Esophagus (tissue), 2 donors: ENCODE results near the gene KRT16. TPM values are rescaled to one million over a fixed set of nuclear protein-coding genes. Genes with fewer than 3 reads are reported as not detected.
"Not testable (repeated sequence)": the region's sequence is repeated elsewhere in the genome, so short reads cannot be mapped to it uniquely, and the experiment has no call there.

Experiments
- H3K27ac ChIP-seq, 2 donors: one replicate each; pipeline ENCODE4 v1.5.1; 2013; ENCODE audit warnings: low read depth in 2 of 2, mild to moderate bottlenecking in 2 of 2, inconsistent platforms in 1 of 2, low read length in 1 of 2, moderate library complexity in 1 of 2
- H3K27me3 ChIP-seq, 2 donors: one replicate each; pipeline ENCODE4 v1.6.1; 2013; ENCODE audit warnings: low read length in 2 of 2, control low read depth in 1 of 2, mild to moderate bottlenecking in 1 of 2; ENCODE audit not compliant: insufficient read depth in 2 of 2, control insufficient read depth in 1 of 2
- H3K36me3 ChIP-seq, 2 donors: one replicate each; pipeline ENCODE4 v1.6.1; 2013; ENCODE audit warnings: low read length in 1 of 2; ENCODE audit not compliant: control insufficient read depth in 2 of 2, insufficient read depth in 2 of 2
- H3K4me1 ChIP-seq, 2 donors: one replicate each; pipeline ENCODE4 v1.6.1; 2013; ENCODE audit warnings: low read length in 1 of 2; ENCODE audit not compliant: control insufficient read depth in 2 of 2, insufficient read depth in 2 of 2
- H3K4me3 ChIP-seq, 2 donors: one replicate each; pipeline ENCODE4 v1.5.1; 2013; ENCODE audit warnings: low read length in 2 of 2, mild to moderate bottlenecking in 2 of 2, low read depth in 1 of 2, moderate library complexity in 1 of 2
- H3K9me3 ChIP-seq, 2 donors: one replicate each; pipeline ENCODE4 v1.6.1; 2013; ENCODE audit warnings: mild to moderate bottlenecking in 2 of 2, low read depth in 1 of 2, low read length in 1 of 2, moderate library complexity in 1 of 2; ENCODE audit not compliant: control insufficient read depth in 2 of 2, insufficient read depth in 1 of 2
- WGBS, 2 donors: extraction: QIAGEN DNeasy Blood & Tissue Kit; methylation state at CpG; one replicate each; pipeline ENCODE4 v1.1.7; 2013; 5-methylcytosine and 5-hydroxymethylcytosine counted together
- polyA plus RNA-seq, 2 donors: library from polyadenylated mRNA; stranded (reverse); fragments of 200-250 nt; gene quantifications; one replicate each; pipeline ENCODE4 v1.2.3, GENCODE V29; 2013
- donor health status: healthy with polysubstance abuse.
- donor health status: Bipolar disorder and iron deficiency.

KRT16 gene
- polyA plus RNA-seq, 2 donors: 413 to 534 TPM

DNA sequence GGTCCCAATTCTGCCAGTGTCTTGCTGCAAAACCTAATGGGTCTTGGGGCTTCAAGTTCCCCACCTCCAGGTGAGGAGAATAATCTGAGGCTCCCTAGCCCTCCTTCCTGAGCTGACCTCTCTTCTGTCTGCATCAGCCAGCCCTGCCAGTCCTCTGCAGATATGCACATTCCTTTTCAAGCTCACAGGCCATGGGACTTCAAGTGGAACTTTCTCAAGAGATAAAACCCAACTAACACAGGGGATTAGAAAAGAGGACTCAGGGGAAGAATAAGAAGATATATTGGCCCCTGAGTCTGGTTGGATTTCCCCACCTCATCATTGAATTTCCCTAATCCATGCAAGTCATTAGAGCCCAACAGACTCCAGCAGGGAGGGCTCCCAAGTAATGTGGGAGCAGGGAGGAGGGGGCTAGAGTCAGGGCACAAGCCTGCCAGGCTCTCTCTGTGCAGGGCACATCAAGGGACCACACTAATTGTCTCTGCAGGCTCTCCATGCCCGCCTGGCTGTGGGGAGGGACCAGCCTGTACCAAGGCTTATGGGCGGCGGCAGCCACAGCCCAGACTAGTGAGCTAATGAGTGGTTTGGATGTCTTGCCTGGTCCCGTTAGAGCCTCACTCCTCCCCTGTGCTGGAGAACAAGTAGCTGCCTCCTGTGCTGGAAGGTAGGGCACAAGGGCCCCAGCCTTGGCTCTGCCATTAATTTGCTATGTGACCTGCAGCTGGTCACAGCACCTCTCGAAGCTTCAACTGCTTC lies 27.1 kb downstream of the KRT16 start:
- 39 to 49% methylated on average over 5 of the region's 5 CpGs for WGBS, 2 donors
- H3K4me1 ChIP-seq: peaks cover 0 to 7% of the 10 kb centered on the region in 2 donors

DNA sequence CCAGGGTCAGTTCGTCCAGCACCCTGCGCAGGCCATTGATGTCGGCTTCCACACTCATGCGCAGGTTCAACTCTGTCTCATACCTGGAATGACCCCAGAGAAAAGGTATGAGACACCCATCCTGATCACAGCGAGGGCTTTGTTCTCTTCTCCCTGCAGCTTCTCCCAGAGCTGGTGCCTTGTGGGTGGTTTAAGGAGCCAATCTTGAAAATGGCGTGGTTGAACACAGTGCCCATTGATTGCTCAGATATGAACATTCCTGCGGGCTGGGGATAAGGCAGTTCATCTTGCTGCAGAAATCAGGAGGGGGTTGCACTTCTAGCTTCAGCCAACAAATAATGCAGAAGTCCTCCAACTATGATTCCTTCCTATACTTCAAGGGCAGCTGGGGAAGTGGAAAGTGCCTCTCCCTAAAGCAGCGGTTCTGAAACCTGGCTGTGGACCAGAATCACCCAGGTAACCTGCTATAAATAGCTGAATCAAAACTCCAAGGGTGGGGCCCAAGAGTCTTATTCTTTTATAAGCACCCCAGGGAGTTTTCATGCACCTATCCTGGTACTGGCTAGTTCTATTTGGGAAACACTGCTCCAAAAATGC lies 28.1 kb downstream of the KRT16 start:
- H3K4me3 ChIP-seq: peak overlapping the region; percentile 24 to 47
- H3K4me1 ChIP-seq: peaks cover 0 to 13% of the 10 kb centered on the region in 2 donors
- H3K27me3 ChIP-seq: not testable (repeated sequence)

More for the DNA sequence above, 27.1 kb downstream of the KRT16 start:
- peak overlapping the region; percentile 31 to 47 for H3K4me3 ChIP-seq
- no peaks in the 10 kb centered on the region for H3K36me3 ChIP-seq
- H3K9me3 ChIP-seq: no peaks in the 10 kb centered on the region
- H3K27me3 ChIP-seq: no peaks in the 10 kb centered on the region
- peak overlapping the region in 1 of 2 donors; percentile 71 for H3K27ac ChIP-seq

GRCh38 chr17:41583137-41584127 lies 29.1 kb downstream of the KRT16 start:
- Histone ChIP-seq H3K27me3 (no peaks in the 10 kb centered on the region), H3K4me3 (peak overlapping the region; percentile 9 to 29), H3K4me1 (peaks cover 0 to 14% of the 10 kb centered on the region in 2 donors), H3K27ac (peak overlapping the region; percentile 37 to 49), H3K36me3 (no peaks in the 10 kb centered on the region), H3K9me3 (no peaks in the 10 kb centered on the region)
- WGBS, 2 donors: 45 to 46% methylated on average over 33 of the region's 33 CpGs

More for the DNA sequence above, 28.1 kb downstream of the KRT16 start:
- not testable (repeated sequence) for H3K9me3 ChIP-seq, H3K36me3 ChIP-seq
- peak overlapping the region; percentile 25 to 71 for H3K27ac ChIP-seq
- 50 to 64% methylated on average over 8 of the region's 8 CpGs for WGBS, 2 donors

GRCh38 chr17:41582061-41582968 lies 30.3 kb downstream of the KRT16 start:
- Histone ChIP-seq H3K4me1 (peaks cover 0 to 11% of the 10 kb centered on the region in 2 donors), H3K27ac (peak overlapping the region; percentile 13 to 49)
- H3K9me3 ChIP-seq, H3K27me3 ChIP-seq, H3K36me3 ChIP-seq, H3K4me3 ChIP-seq: not testable (repeated sequence)
- WGBS, 2 donors: 65 to 76% methylated on average over 11 to 13 of the region's 13 CpGs

DNA sequence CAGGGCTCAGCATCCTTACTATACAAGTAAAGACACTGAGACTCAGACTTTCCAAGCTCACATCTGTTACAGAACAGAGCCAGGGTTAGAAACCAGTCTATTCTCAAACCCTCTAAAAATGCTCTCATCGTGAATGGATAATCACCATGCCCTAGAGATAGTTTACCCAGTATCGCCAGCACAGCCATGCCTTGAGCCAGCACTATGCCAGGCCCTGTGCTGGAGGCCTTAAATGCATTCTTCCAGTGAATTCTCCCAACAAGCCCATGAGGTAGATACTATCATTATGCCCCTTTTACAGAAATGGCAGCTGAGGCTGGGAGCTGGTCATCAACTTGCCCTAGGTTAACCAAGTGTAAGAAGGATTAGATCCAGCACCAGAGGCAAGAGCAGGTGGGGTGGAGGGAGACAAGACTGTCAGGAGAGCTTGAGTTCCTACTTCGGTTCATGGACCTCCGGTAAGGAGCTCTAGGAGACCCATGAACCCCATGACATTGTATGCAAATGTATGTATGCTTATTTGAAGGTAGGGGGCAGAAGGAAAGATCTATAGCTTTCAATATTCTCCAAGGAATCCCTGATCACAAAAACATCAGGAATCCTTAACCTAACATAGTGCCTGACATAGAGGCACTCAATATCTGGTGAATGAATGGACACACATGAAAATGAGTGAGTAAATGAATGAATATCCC lies 31.1 kb downstream of the KRT16 start:
- 64 to 81% methylated on average over 4 of the region's 4 CpGs for WGBS, 2 donors
- Histone ChIP-seq H3K27me3 (no peaks in the 10 kb centered on the region), H3K9me3 (no peaks in the 10 kb centered on the region), H3K4me1 (peaks cover 0 to 15% of the 10 kb centered on the region in 2 donors), H3K27ac (peak overlapping the region; percentile 58 to 74), H3K36me3 (no peaks in the 10 kb centered on the region), H3K4me3 (no peak overlapping the region)

GRCh38 chr17:41580687-41581365 lies 31.7 kb downstream of the KRT16 start:
- Histone ChIP-seq H3K4me1 (peaks cover 0 to 18% of the 10 kb centered on the region in 2 donors), H3K4me3 (no peak overlapping the region), H3K9me3 (no peaks in the 10 kb centered on the region), H3K36me3 (no peaks in the 10 kb centered on the region), H3K27me3 (no peaks in the 10 kb centered on the region), H3K27ac (peak overlapping the region; percentile 58 to 85)
- 33 to 50% methylated on average over 1 of the region's 1 CpG for WGBS, 2 donors

DNA sequence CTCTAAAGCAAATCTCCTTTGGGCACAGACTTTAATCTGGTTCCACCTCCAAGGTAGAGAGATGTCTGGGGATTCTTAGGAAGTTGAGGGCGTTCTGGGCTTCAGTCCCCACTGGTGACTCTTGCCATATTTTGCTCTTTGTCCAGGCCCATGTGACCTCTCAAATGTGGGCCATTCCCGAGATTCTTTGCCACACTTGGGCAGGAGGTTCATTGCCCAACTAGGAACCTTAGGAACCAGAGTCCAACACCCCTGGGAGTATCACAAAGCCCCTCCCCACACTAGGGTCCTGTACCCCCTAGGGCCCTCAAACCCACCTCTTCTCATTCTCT lies 32.4 kb downstream of the KRT16 start:
- H3K36me3 ChIP-seq: no peaks in the 10 kb centered on the region
- no peaks in the 10 kb centered on the region for H3K9me3 ChIP-seq
- H3K4me3 ChIP-seq: no peak overlapping the region
- peak overlapping the region; percentile 43 to 85 for H3K27ac ChIP-seq
- 52 to 54% methylated on average over 2 of the region's 2 CpGs for WGBS, 2 donors
- H3K4me1 ChIP-seq: peaks cover 0 to 18% of the 10 kb centered on the region in 2 donors
- H3K27me3 ChIP-seq: no peaks in the 10 kb centered on the region
